ENCODE results near the gene CADM2. TPM values are rescaled to one million over a fixed set of nuclear protein-coding genes. Genes with fewer than 3 reads are reported as not detected.

CADM2 gene
- total RNA-seq, 1 experiment from 2014 or later, result 0.47 TPM

GRCh38 chr3:85572426-85572825 is 613.6 kb downstream of the CADM2 start:
- Histone ChIP-seq H3K4me2 (ENCODE audit: low read length) (no peak overlapping the region), H3K9me2 (replicated peaks; ENCODE audit: low read length) (no peaks in the 10 kb centered on the region), H3K79me2 (ENCODE audit: low read length) (no peaks in the 10 kb centered on the region), H4K20me1 (ENCODE audit: low read length) (no peaks in the 10 kb centered on the region), H2AFZ (ENCODE audit: low read length) (no peak overlapping the region), H3K36me3 (ENCODE audit: low read depth, low read length) (no peaks in the 10 kb centered on the region), H3K4me1 (ENCODE audit: insufficient read depth, low read length) (no peaks in the 10 kb centered on the region), H3K9me3 (ENCODE audit: low read length) (no peaks in the 10 kb centered on the region), H3K27me3 (ENCODE audit: low read length) (no peaks in the 10 kb centered on the region), H3K27ac (ENCODE audit: low read length) (no peak overlapping the region), H3K9ac (ENCODE audit: low read length) (no peak overlapping the region), H3K4me3 (ENCODE audit: low read length) (no peak overlapping the region), H3F3A (ENCODE audit: low read length, unreplicated experiment) (no peaks in the 10 kb centered on the region)
- TF ChIP-seq CTCF (conservative IDR thresholded peaks at IDR 0.05; ENCODE audit: low read depth, low read length) (no peak), EZH2phosphoT487 (IDR thresholded peaks at IDR 0.05; ENCODE audit: borderline replicate concordance, low read length) (no peak), EZH2 (IDR thresholded peaks at IDR 0.05; ENCODE audit: low read length, unreplicated experiment) (no peak)
- ChIA-PET CTCF (interaction anchor here (0.7 kb wide), 1 partner anchor 268 kb away, joined by 3 read pairs; no protein-coding TSS in a partner anchor), POLR2A (ENCODE audit: unreplicated experiment) (no interaction called here)
- BruUV-seq (replicated peaks), result no TSS peak
- ATAC-seq (no peak), DNase-seq (no peak)
- intact Hi-C loops (cut with micrococcal nuclease), result no loop called here

- BruUV-seq (replicated peaks), result no TSS peak
- H3K9me3 ChIP-seq (ENCODE audit: low read length), result no peaks in the 10 kb centered on the region
- CTCF ChIA-PET, result interaction anchor here (0.6 kb wide), 1 partner anchor 213 kb away, joined by 3 read pairs; no protein-coding TSS in a partner anchor
- no peaks in the 10 kb centered on the region for H3F3A ChIP-seq (ENCODE audit: low read length, unreplicated experiment)
- H3K9ac ChIP-seq (ENCODE audit: low read length), result no peak overlapping the region
- H3K27me3 ChIP-seq (ENCODE audit: low read length), result no peaks in the 10 kb centered on the region
- no peaks in the 10 kb centered on the region for H3K36me3 ChIP-seq (ENCODE audit: low read depth, low read length)
- H3K27ac ChIP-seq (ENCODE audit: low read length), result no peak overlapping the region
- no peak overlapping the region for H3K4me3 ChIP-seq (ENCODE audit: low read length)
- H3K4me2 ChIP-seq (ENCODE audit: low read length), result no peak overlapping the region
- H2AFZ ChIP-seq (ENCODE audit: low read length), result no peak overlapping the region
- POLR2A ChIA-PET (ENCODE audit: unreplicated experiment), result no interaction called here
- H4K20me1 ChIP-seq (ENCODE audit: low read length), result no peaks in the 10 kb centered on the region
- H3K79me2 ChIP-seq (ENCODE audit: low read length), result no peaks in the 10 kb centered on the region
- ATAC-seq, result no peak
- no peak for DNase-seq
- TF ChIP-seq EZH2 (IDR thresholded peaks at IDR 0.05; ENCODE audit: low read length, unreplicated experiment), result no peak
- H3K9me2 ChIP-seq (replicated peaks; ENCODE audit: low read length), result no peaks in the 10 kb centered on the region
- intact Hi-C loops (cut with micrococcal nuclease), result no loop called here
- H3K4me1 ChIP-seq (ENCODE audit: insufficient read depth, low read length), result no peaks in the 10 kb centered on the region
Measured at GRCh38 chr3:85572978-85573377, 614.2 kb downstream of the CADM2 start.

- no peak overlapping the region for H3K27ac ChIP-seq (ENCODE audit: low read length)
- H2AFZ ChIP-seq (ENCODE audit: low read length), result no peak overlapping the region
- H3K4me1 ChIP-seq (ENCODE audit: insufficient read depth, low read length), result no peaks in the 10 kb centered on the region
- BruUV-seq (replicated peaks), result no TSS peak
- POLR2A ChIA-PET (ENCODE audit: unreplicated experiment), result no interaction called here
- H3K9me3 ChIP-seq (ENCODE audit: low read length), result no peaks in the 10 kb centered on the region
- H3K79me2 ChIP-seq (ENCODE audit: low read length), result no peaks in the 10 kb centered on the region
- no peaks in the 10 kb centered on the region for H3K27me3 ChIP-seq (ENCODE audit: low read length)
- CTCF ChIA-PET, result no interaction called here
- H4K20me1 ChIP-seq (ENCODE audit: low read length), result no peaks in the 10 kb centered on the region
- no peaks in the 10 kb centered on the region for H3K36me3 ChIP-seq (ENCODE audit: low read depth, low read length)
- no peak overlapping the region for H3K4me2 ChIP-seq (ENCODE audit: low read length)
- H3K9me2 ChIP-seq (replicated peaks; ENCODE audit: low read length), result no peaks in the 10 kb centered on the region
- DNase-seq, result peak; percentile 24
- H3K9ac ChIP-seq (ENCODE audit: low read length), result no peak overlapping the region
- intact Hi-C loops (cut with micrococcal nuclease), result no loop called here
- TF ChIP-seq EZH2 (IDR thresholded peaks at IDR 0.05; ENCODE audit: low read length, unreplicated experiment) (no peak), CTCF (conservative IDR thresholded peaks at IDR 0.05; ENCODE audit: low read depth, low read length) (no peak), EZH2phosphoT487 (IDR thresholded peaks at IDR 0.05; ENCODE audit: borderline replicate concordance, low read length) (no peak)
- no peaks in the 10 kb centered on the region for H3F3A ChIP-seq (ENCODE audit: low read length, unreplicated experiment)
- no peak overlapping the region for H3K4me3 ChIP-seq (ENCODE audit: low read length)
- peak; percentile 35 for ATAC-seq
Measured at GRCh38 chr3:85574006-85574705, 615.4 kb downstream of the CADM2 start.
